H9 (cell line): ENCODE measurements around the gene PRPSAP2. TPM values are rescaled to one million over a fixed set of nuclear protein-coding genes. Genes with fewer than 3 reads are reported as not detected.

Source experiments
- DNase-seq: peaks from one replicate; pipeline ENCODE4 v3.0.0-alpha.2; 2017
- H2AFZ ChIP-seq: one replicate; pipeline ENCODE4 v1.6.1; 2013; ENCODE audit warnings: mild to moderate bottlenecking, low read length, control low read depth, moderate library complexity
- H2AK5ac ChIP-seq: 2 replicates; pipeline ENCODE4 v1.6.1; 2013; ENCODE audit warnings: low read length, control low read depth, mixed read lengths; ENCODE audit not compliant: insufficient read length
- H2BK120ac ChIP-seq: one replicate; pipeline ENCODE4 v1.6.1; 2013; ENCODE audit warnings: low read depth, mild to moderate bottlenecking, low read length, control low read depth, inconsistent platforms; ENCODE audit not compliant: poor library complexity, severe bottlenecking
- H2BK12ac ChIP-seq: 2 replicates; pipeline ENCODE4 v1.6.1; 2013; ENCODE audit warnings: low read length, control low read depth, mixed read lengths, low read depth; ENCODE audit not compliant: insufficient read length
- H2BK15ac ChIP-seq: 2 replicates; pipeline ENCODE4 v1.6.1; 2013; ENCODE audit warnings: low read depth, low read length, control low read depth
- H2BK20ac ChIP-seq: one replicate; pipeline ENCODE4 v1.6.1; 2013; ENCODE audit warnings: low read depth, mild to moderate bottlenecking, low read length, control low read depth, inconsistent platforms; ENCODE audit not compliant: poor library complexity, severe bottlenecking
- H2BK5ac ChIP-seq: 2 replicates; pipeline ENCODE4 v1.6.1; 2013; ENCODE audit warnings: low read length, control low read depth, mixed read lengths; ENCODE audit not compliant: insufficient read length
- H3K14ac ChIP-seq: 2 replicates; pipeline ENCODE4 v1.6.1; 2013; ENCODE audit warnings: low read length, control low read depth; ENCODE audit not compliant: insufficient read depth
- H3K18ac ChIP-seq: 2 replicates; pipeline ENCODE4 v1.6.1; 2013; ENCODE audit warnings: low read depth, mild to moderate bottlenecking, mixed read lengths, low read length, control low read depth; ENCODE audit not compliant: insufficient read length
- H3K23ac ChIP-seq: 2 replicates; pipeline ENCODE4 v1.6.1; 2013; ENCODE audit warnings: low read length, control low read depth, mixed read lengths, low read depth; ENCODE audit not compliant: insufficient read length
- H3K23me2 ChIP-seq: 2 replicates; pipeline ENCODE4 v1.6.1; 2013; ENCODE audit warnings: low read depth, mild to moderate bottlenecking, mixed read lengths, low read length, control low read depth; ENCODE audit not compliant: insufficient read length, poor library complexity, severe bottlenecking
- H3K27ac ChIP-seq: 2 replicates; pipeline ENCODE4 v1.5.1; 2013; ENCODE audit warnings: low read length, control low read depth, mixed read lengths, low read depth; ENCODE audit not compliant: insufficient read length
- H3K27me3 ChIP-seq: 2 replicates; pipeline ENCODE4 v1.6.1; 2013; ENCODE audit warnings: low read length, control low read depth, inconsistent platforms; ENCODE audit not compliant: insufficient read depth
- H3K4ac ChIP-seq: 2 replicates; pipeline ENCODE4 v1.6.1; 2013; ENCODE audit warnings: low read depth, mild to moderate bottlenecking, control low read depth, inconsistent platforms, low read length, moderate library complexity
- H3K4me1 ChIP-seq: 2 replicates; pipeline ENCODE4 v1.6.1; 2013; ENCODE audit warnings: low read length, control low read depth, inconsistent platforms; ENCODE audit not compliant: insufficient read depth
- H3K4me2 ChIP-seq: 2 replicates; pipeline ENCODE4 v1.6.1; 2013; ENCODE audit warnings: low read length, control low read depth, mixed read lengths; ENCODE audit not compliant: insufficient read length, insufficient read depth
- H3K56ac ChIP-seq: 2 replicates; pipeline ENCODE4 v1.6.1; 2013; ENCODE audit warnings: low read depth, mild to moderate bottlenecking, mixed read lengths, low read length, control low read depth; ENCODE audit not compliant: insufficient read length
- H3K79me1 ChIP-seq: 2 replicates; pipeline ENCODE4 v1.6.1; 2013; ENCODE audit warnings: low read depth, mild to moderate bottlenecking, moderate library complexity, low read length, control low read depth, inconsistent platforms; ENCODE audit not compliant: insufficient read depth, poor library complexity, severe bottlenecking
- H3K79me2 ChIP-seq: 2 replicates; pipeline ENCODE4 v1.6.1; 2013; ENCODE audit warnings: low read length, control low read depth, inconsistent platforms; ENCODE audit not compliant: insufficient read depth
- H3K9ac ChIP-seq: 2 replicates; pipeline ENCODE4 v1.6.1; 2013; ENCODE audit warnings: low read length, control low read depth, mixed read lengths; ENCODE audit not compliant: insufficient read length; ENCODE audit errors: extremely low read depth
- H3K9me3 ChIP-seq: one replicate; pipeline ENCODE4 v1.6.1; 2013; ENCODE audit warnings: low read depth, low read length, inconsistent platforms; ENCODE audit not compliant: control insufficient read depth
- H3T11ph ChIP-seq: one replicate; pipeline ENCODE4 v1.6.1; 2013; ENCODE audit warnings: mild to moderate bottlenecking, low read length, control low read depth, inconsistent platforms
- H4K20me1 ChIP-seq: one replicate; pipeline ENCODE4 v1.6.1; 2013; ENCODE audit not compliant: control insufficient read depth, insufficient read length, insufficient read depth
- H4K5ac ChIP-seq: 2 replicates; pipeline ENCODE4 v1.6.1; 2013; ENCODE audit warnings: low read depth, mild to moderate bottlenecking, mixed read lengths, low read length, control low read depth; ENCODE audit not compliant: insufficient read length
- H4K8ac ChIP-seq: replicated peaks from 2 replicates; pipeline ENCODE4 v1.6.1; 2013; ENCODE audit warnings: low read length, control low read depth, mixed read lengths, low read depth; ENCODE audit not compliant: insufficient read length
- H4K91ac ChIP-seq: 2 replicates; pipeline ENCODE4 v1.6.1; 2013; ENCODE audit warnings: low read depth, mild to moderate bottlenecking, moderate library complexity, mixed read lengths, low read length, control low read depth; ENCODE audit not compliant: insufficient read length
- H3K27ac Mint-ChIP-seq, 3 experiments: 2 replicates in 2 of 3; 3 replicates in 1 of 3; pipeline ENCODE4 v1.8.0; 2020 to 2021; ENCODE audit warnings: mixed read lengths in 3 of 3, mild to moderate bottlenecking in 1 of 3, moderate library complexity in 1 of 3
- H3K27me3 Mint-ChIP-seq: 2 replicates; pipeline ENCODE4 v1.8.0; 2021; ENCODE audit warnings: low read depth, mild to moderate bottlenecking, moderate library complexity, mixed read lengths
- H3K36me3 Mint-ChIP-seq, 3 experiments: 2 replicates in 2 of 3; 3 replicates in 1 of 3; pipeline ENCODE4 v1.8.0; 2020 to 2021; ENCODE audit warnings: low read depth in 3 of 3, mixed read lengths in 3 of 3; ENCODE audit not compliant: insufficient read depth in 1 of 3
- H3K4me1 Mint-ChIP-seq, 2 experiments: 2 replicates each; pipeline ENCODE4 v1.8.0; 2020; ENCODE audit warnings: mixed read lengths in 2 of 2
- H3K4me3 Mint-ChIP-seq, 2 experiments: 2 replicates in 1 of 2; 3 replicates in 1 of 2; pipeline ENCODE4 v1.8.0; 2020 to 2021; ENCODE audit warnings: mild to moderate bottlenecking in 2 of 2, mixed read lengths in 2 of 2, moderate library complexity in 1 of 2
- H3K9me3 Mint-ChIP-seq, 2 experiments: 2 replicates in 1 of 2; 3 replicates in 1 of 2; pipeline ENCODE4 v1.8.0; 2020; ENCODE audit warnings: mild to moderate bottlenecking in 2 of 2, mixed read lengths in 2 of 2, moderate library complexity in 1 of 2
- CTCF ChIP-seq: fragments of 200-600 bp; sonication (generic); conservative IDR thresholded peaks from 3 replicates; pipeline ENCODE4 v1.8.0; 2021; ENCODE audit warnings: antibody characterized with exemption, mild to moderate bottlenecking
- WGBS: extraction: QIAGEN DNeasy Blood & Tissue Kit; methylation state at CpG from one replicate; pipeline ENCODE4 v1.1.7; 2013; ENCODE audit warnings: missing lambda C conversion rate, low lambda C conversion rate, mixed read lengths; ENCODE audit not compliant: insufficient read length; ENCODE audit errors: extremely low coverage; 5-methylcytosine and 5-hydroxymethylcytosine counted together
- total RNA-seq: library from RNA; stranded (reverse); gene quantifications from 2 replicates; pipeline ENCODE4 v1.2.1, GENCODE V29; 2021

PRPSAP2 gene
- total RNA-seq, 1 experiment from 2014 or later, result 58.0 TPM

GRCh38 chr17:18917506-18918032, 59.6 kb downstream of the PRPSAP2 start:
- Histone ChIP-seq H4K91ac (no peak overlapping the region), H2BK120ac (no peak overlapping the region), H2BK20ac (no peak overlapping the region), H2AFZ (no peak overlapping the region), H3K14ac (no peak overlapping the region), H4K5ac (no peak overlapping the region), H2AK5ac (no peak overlapping the region), H3K9me3 (no peaks in the 10 kb centered on the region), H3K79me2 (no peaks in the 10 kb centered on the region), H3K4ac (no peak overlapping the region), H3K23ac (no peak overlapping the region), H3K27me3 (no peaks in the 10 kb centered on the region), H3K9ac (no peak overlapping the region), H3K56ac (no peak overlapping the region), H2BK15ac (no peak overlapping the region), H3K18ac (no peak overlapping the region), H3K4me1 (no peaks in the 10 kb centered on the region), H3K27ac (no peak overlapping the region), H4K20me1 (no peaks in the 10 kb centered on the region), H2BK5ac (no peak overlapping the region), H3K4me2 (no peak overlapping the region), H2BK12ac (no peak overlapping the region), H4K8ac (no peak overlapping the region), H3K79me1 (no peaks in the 10 kb centered on the region), H3T11ph (no peak overlapping the region), H3K23me2 (no peaks in the 10 kb centered on the region)
- H3K27me3 Mint-ChIP-seq, result no peaks in the 10 kb centered on the region; the same call in 1 of the 2 replicates
- H3K4me3 Mint-ChIP-seq, result no peak overlapping the region
- WGBS, result no CpG with 5 or more reads among the region's 11 CpGs
- H3K9me3 Mint-ChIP-seq, result no peaks in the 10 kb centered on the region
- H3K4me1 Mint-ChIP-seq, result no peaks in the 10 kb centered on the region
- peaks cover 18 to 55% (median 52%) of the 10 kb centered on the region in 3 experiments; a peak in 6 of 7 replicates for H3K36me3 Mint-ChIP-seq
- no peak for TF ChIP-seq CTCF
- no peak for DNase-seq
- H3K27ac Mint-ChIP-seq, result no peak overlapping the region; a peak in 1 of 7 replicates
